HepG2 (cell line): ENCODE measurements around the gene ENDOU. TPM values are rescaled to one million over a fixed set of nuclear protein-coding genes. Genes with fewer than 3 reads are reported as not detected.

ENCODE experiments used
- ATAC-seq: fragments of 200-7000 bp; cut with Tn5 transposase; 3 replicates; pipeline ENCODE4 v1.9.1; 2020; ENCODE audit warnings: mild to moderate bottlenecking, moderate library complexity
- BruUV-seq: library from RNA; stranded (reverse); fragments of 400-500 nt; replicated peaks from 2 replicates; lab custom pipeline; 2021; lab: Mats Ljungman, UMichigan
- CTCF ChIA-PET: fragments of 300-600 bp; formaldehyde crosslinking; extraction: SDS; loops from one replicate; lab custom pipeline; 2021; ENCODE audit warnings: low total read pairs, inconsistent platforms, low intra/inter-chr PET ratio; lab: Yijun Ruan, JAX
- POLR2A ChIA-PET: fragments of 350-600 bp; sonication (Branson Sonifier 250); formaldehyde crosslinking; loops from one replicate; lab custom pipeline; 2020; ENCODE audit warnings: antibody characterized with exemption, inconsistent platforms; lab: Yijun Ruan, JAX
- DNase-seq: peaks from one replicate; pipeline ENCODE4 v3.0.0-alpha.2; 2015; ENCODE audit warnings: low spot score
- FAIRE-seq: peaks from 3 replicates; lab custom pipeline; 2011; peaks lifted over from hg19 to GRCh38; lab: Jason Lieb, UNC
- H2AFZ ChIP-seq: one replicate; pipeline ENCODE4 v1.6.1; 2011; ENCODE audit warnings: low read length, inconsistent platforms
- H3K27ac ChIP-seq: fragments of 300-600 bp; 3 replicates; pipeline ENCODE4 v1.8.0; 2011; ENCODE audit warnings: mixed run types, mild to moderate bottlenecking, mixed read lengths, low read length, inconsistent platforms; ENCODE audit not compliant: insufficient read depth; ENCODE audit errors: extremely low read length
- H3K27me3 ChIP-seq, 2 experiments: fragments of 200-600 bp in 1 of 2; 2 replicates in 1 of 2; 3 replicates in 1 of 2; pipeline versions ENCODE4 v1.6.0 to v1.8.0; 2011; ENCODE audit warnings: low read length in 2 of 2, mild to moderate bottlenecking in 2 of 2, moderate library complexity in 2 of 2, inconsistent platforms in 1 of 2; ENCODE audit not compliant: insufficient read depth in 2 of 2, control insufficient read depth in 1 of 2
- H3K36me3 ChIP-seq, 2 experiments: fragments of 200-600 bp in 1 of 2; replicated peaks in 1 of 2; 2 replicates in 1 of 2; 3 replicates in 1 of 2; pipeline versions ENCODE4 v1.5.1 to v1.8.0; 2011; ENCODE audit warnings: low read length in 2 of 2, inconsistent platforms in 1 of 2; ENCODE audit not compliant: insufficient read depth in 2 of 2, control insufficient read depth in 1 of 2
- H3K4me1 ChIP-seq: 2 replicates; pipeline ENCODE4 v1.5.1; 2012; ENCODE audit warnings: low read length, inconsistent platforms; ENCODE audit not compliant: insufficient read depth
- H3K4me2 ChIP-seq: 2 replicates; pipeline ENCODE4 v1.6.0; 2011; ENCODE audit warnings: low read depth, low read length, inconsistent platforms
- H3K4me3 ChIP-seq, 3 experiments: fragments of 200-600 bp in 1 of 3; sonication (generic), shearing (Covaris generic) in 1 of 3; replicated peaks in 1 of 3; 2 replicates each; pipeline ENCODE4 v1.5.1; 2011 to 2016; ENCODE audit warnings: low read length in 3 of 3, inconsistent platforms in 2 of 3, low read depth in 2 of 3, mild to moderate bottlenecking in 2 of 3, control low read depth in 1 of 3, mixed read lengths in 1 of 3; ENCODE audit not compliant: insufficient read depth in 1 of 3
- H3K79me2 ChIP-seq: one replicate; pipeline ENCODE4 v1.6.1; 2011; ENCODE audit warnings: low read length, inconsistent platforms; ENCODE audit not compliant: insufficient read depth
- H3K9ac ChIP-seq: 2 replicates; pipeline ENCODE4 v1.6.0; 2011; ENCODE audit warnings: mild to moderate bottlenecking, low read depth, low read length, inconsistent platforms; ENCODE audit not compliant: insufficient read depth
- H3K9me3 ChIP-seq: 2 replicates; pipeline ENCODE4 v1.5.1; 2012; ENCODE audit warnings: mild to moderate bottlenecking, low read length
- H4K20me1 ChIP-seq: 2 replicates; pipeline ENCODE4 v1.6.0; 2011; ENCODE audit warnings: inconsistent platforms, mild to moderate bottlenecking, low read length, moderate library complexity; ENCODE audit not compliant: insufficient read depth
- LCORL ChIP-seq, 2 experiments: fragments of 450-650 bp in 1 of 2; sonication (generic) in 1 of 2; formaldehyde crosslinking in 1 of 2; IDR thresholded peaks; 2 replicates each; pipeline versions ENCODE4 v1.5.0 to v1.6.1; 2017 to 2020; ENCODE audit warnings: antibody characterized with exemption in 1 of 2, missing genetic modification reagents in 1 of 2
- ZNF629 ChIP-seq: sonication (generic); formaldehyde crosslinking; conservative IDR thresholded peaks from 2 replicates; pipeline ENCODE4 v1.5.0; 2020; ENCODE audit warnings: missing genetic modification reagents
- WGBS: methylation state at CpG from one replicate; pipeline ENCODE4 v1.1.6; 2017; ENCODE audit warnings: low lambda C conversion rate; 5-methylcytosine and 5-hydroxymethylcytosine counted together
- in situ Hi-C: cut with HindIII; loops from 2 replicates; pipeline ENCODE4 v1.10.0; 2017; ENCODE audit warnings: low pct_unique_long_range_greater_than_20kb; ENCODE audit not compliant: extremely low pct_ligation_motif_present
- intact Hi-C: fragments of 100-400 bp; cut with micrococcal nuclease; formaldehyde crosslinking; loops from one replicate; pipeline ENCODE4 v1.10.0; 2022; ENCODE audit not compliant: unreplicated experiment
- polyA plus RNA-seq, 8 experiments: library from polyadenylated mRNA; depleted of rRNA in 3 of 8; stranded (reverse) in 7 of 8; unstranded in 1 of 8; fragments of >200 nt; fragmentation: Illumina TruSeq in 4 of 8; extraction: Trizol in 4 of 8; gene quantifications; 2 replicates each; pipeline versions ENCODE4 v1.2.1 to v1.2.3, GENCODE V29; 2011 to 2016; ENCODE audit warnings: low read depth in 4 of 8, missing spikeins in 1 of 8, mixed read lengths in 1 of 8; ENCODE audit not compliant: insufficient read depth in 1 of 8
- total RNA-seq, 5 experiments: library from RNA; depleted of rRNA; stranded (reverse); fragments of >200 nt; fragmentation: Illumina TruSeq; extraction: Trizol; gene quantifications; 2 replicates each; pipeline ENCODE4 v1.2.3, GENCODE V29; 2016; ENCODE audit warnings: low read depth in 1 of 5
- TF ChIP-seq, protein P1 (sequence below): sonication (generic); formaldehyde crosslinking; IDR thresholded peaks from 2 replicates; pipeline ENCODE4 v1.8.1; 2023; ENCODE audit warnings: mild to moderate bottlenecking, missing genetic modification reagents
- TF ChIP-seq, protein P2 (sequence below): sonication (generic); formaldehyde crosslinking; IDR thresholded peaks from 2 replicates; pipeline ENCODE4 v1.5.0; 2020; ENCODE audit warnings: mild to moderate bottlenecking, missing genetic modification reagents
- TF ChIP-seq, protein P3 (sequence below): sonication (generic); formaldehyde crosslinking; IDR thresholded peaks from 2 replicates; pipeline ENCODE4 v1.5.0; 2020; ENCODE audit warnings: mild to moderate bottlenecking, missing genetic modification reagents, moderate library complexity

ENDOU gene
- total and polyA plus RNA-seq, 2 of the 13 experiments (the other 11 are each of a cell fraction or from before 2014, with no cell fraction given): not detected

DNA sequence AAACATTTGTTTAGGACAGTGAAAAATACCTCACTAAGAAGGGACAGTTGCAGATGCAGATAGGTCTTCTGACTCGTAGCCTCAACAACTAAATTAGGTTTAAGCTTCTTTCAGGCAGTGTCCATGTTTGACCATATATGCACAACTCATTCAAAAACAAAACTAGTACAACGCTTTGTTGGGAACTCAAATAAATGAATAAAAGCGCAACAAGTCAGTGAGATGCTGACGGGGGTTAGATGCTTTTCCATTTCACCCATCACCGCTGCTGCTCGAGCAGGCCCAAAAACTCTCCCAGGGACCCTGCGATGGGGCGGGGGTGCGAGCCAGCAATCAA is 20.1 kb downstream of the ENDOU start:
- H2AFZ ChIP-seq: no peak overlapping the region
- H3K4me2 ChIP-seq: peak overlapping the region; percentile 86
- no peaks in the 10 kb centered on the region for H3K9me3 ChIP-seq
- 3% methylated on average over 8 of the region's 9 CpGs for WGBS
- H3K4me1 ChIP-seq: peaks cover 39% of the 10 kb centered on the region
- POLR2A ChIA-PET: no interaction called here
- BruUV-seq: no TSS peak
- ATAC-seq: peak; percentile 8
- DNase-seq: no peak
- intact Hi-C loops: no loop called here
- in situ Hi-C loops: no loop called here
- H4K20me1 ChIP-seq: no peaks in the 10 kb centered on the region
- peak overlapping the region; percentile 86 for H3K9ac ChIP-seq
- H3K79me2 ChIP-seq: peaks cover 26% of the 10 kb centered on the region
- H3K27ac ChIP-seq: peak overlapping the region; percentile 80
- no peak for FAIRE-seq
- H3K27me3 ChIP-seq: no peaks in the 10 kb centered on the region; a peak in 1 of 5 replicates
- H3K36me3 ChIP-seq: peaks cover under 1 to 3% of the 10 kb centered on the region in 2 experiments; a peak in 2 of 5 replicates
- CTCF ChIA-PET: no interaction called here
- TF ChIP-seq ZNF629 (CRISPR knock-in tag) (no peak), LCORL (IDR thresholded peaks at IDR 0.05) (no peak), LCORL (CRISPR knock-in tag; IDR thresholded peaks at IDR 0.05) (0 out of 2 replicates have a peak, but pooled peaks have one; percentile 28)
- TF ChIP-seq, protein P1, sequence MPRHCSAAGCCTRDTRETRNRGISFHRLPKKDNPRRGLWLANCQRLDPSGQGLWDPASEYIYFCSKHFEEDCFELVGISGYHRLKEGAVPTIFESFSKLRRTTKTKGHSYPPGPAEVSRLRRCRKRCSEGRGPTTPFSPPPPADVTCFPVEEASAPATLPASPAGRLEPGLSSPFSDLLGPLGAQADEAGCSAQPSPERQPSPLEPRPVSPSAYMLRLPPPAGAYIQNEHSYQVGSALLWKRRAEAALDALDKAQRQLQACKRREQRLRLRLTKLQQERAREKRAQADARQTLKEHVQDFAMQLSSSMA (CRISPR knock-in tag): 0 out of 2 replicates have a peak, but pooled peaks have one; percentile 55
- peak overlapping the region; percentile 83 to 93 (median 91) for H3K4me3 ChIP-seq

DNA sequence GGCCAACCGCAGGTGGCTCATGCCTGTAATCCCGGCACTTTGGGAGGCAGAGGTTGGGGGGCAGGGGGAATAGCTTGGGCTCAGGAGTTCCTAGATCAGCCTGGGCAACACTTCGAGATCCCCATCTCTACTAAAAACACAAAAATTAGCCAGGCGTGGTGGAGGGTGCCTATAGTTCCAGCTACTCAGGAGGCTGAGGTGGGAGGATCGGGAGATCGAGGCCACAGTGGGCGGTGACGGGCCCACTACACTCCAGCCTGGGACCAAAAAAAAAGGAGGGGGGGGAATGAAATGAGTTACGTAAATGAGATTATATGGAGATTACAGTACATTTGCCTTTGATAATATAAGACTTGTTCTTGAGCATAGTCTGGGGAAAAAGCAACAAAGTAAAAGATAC is 20.6 kb downstream of the ENDOU start:
- CTCF ChIA-PET: no interaction called here
- Histone ChIP-seq H2AFZ (no peak overlapping the region), H3K27ac (no peak overlapping the region), H3K4me1 (peaks cover 39% of the 10 kb centered on the region), H4K20me1 (no peaks in the 10 kb centered on the region)
- intact Hi-C loops: no loop called here
- DNase-seq: no peak
- TF ChIP-seq, protein P2, sequence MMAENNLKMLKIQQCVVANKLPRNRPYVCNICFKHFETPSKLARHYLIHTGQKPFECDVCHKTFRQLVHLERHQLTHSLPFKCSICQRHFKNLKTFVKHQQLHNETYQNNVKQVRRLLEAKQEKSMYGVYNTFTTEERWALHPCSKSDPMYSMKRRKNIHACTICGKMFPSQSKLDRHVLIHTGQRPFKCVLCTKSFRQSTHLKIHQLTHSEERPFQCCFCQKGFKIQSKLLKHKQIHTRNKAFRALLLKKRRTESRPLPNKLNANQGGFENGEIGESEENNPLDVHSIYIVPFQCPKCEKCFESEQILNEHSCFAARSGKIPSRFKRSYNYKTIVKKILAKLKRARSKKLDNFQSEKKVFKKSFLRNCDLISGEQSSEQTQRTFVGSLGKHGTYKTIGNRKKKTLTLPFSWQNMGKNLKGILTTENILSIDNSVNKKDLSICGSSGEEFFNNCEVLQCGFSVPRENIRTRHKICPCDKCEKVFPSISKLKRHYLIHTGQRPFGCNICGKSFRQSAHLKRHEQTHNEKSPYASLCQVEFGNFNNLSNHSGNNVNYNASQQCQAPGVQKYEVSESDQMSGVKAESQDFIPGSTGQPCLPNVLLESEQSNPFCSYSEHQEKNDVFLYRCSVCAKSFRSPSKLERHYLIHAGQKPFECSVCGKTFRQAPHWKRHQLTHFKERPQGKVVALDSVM (CRISPR knock-in tag): peak; percentile 64
- TF ChIP-seq, protein P3, sequence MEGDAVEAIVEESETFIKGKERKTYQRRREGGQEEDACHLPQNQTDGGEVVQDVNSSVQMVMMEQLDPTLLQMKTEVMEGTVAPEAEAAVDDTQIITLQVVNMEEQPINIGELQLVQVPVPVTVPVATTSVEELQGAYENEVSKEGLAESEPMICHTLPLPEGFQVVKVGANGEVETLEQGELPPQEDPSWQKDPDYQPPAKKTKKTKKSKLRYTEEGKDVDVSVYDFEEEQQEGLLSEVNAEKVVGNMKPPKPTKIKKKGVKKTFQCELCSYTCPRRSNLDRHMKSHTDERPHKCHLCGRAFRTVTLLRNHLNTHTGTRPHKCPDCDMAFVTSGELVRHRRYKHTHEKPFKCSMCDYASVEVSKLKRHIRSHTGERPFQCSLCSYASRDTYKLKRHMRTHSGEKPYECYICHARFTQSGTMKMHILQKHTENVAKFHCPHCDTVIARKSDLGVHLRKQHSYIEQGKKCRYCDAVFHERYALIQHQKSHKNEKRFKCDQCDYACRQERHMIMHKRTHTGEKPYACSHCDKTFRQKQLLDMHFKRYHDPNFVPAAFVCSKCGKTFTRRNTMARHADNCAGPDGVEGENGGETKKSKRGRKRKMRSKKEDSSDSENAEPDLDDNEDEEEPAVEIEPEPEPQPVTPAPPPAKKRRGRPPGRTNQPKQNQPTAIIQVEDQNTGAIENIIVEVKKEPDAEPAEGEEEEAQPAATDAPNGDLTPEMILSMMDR (CRISPR knock-in tag): no peak
- TF ChIP-seq, all 625 proteins: peak for 1
- Histone ChIP-seq H3K79me2 (peaks cover 26% of the 10 kb centered on the region), H3K4me3 (peak overlapping the region; percentile 83 to 93 (median 91)), H3K27me3 (no peaks in the 10 kb centered on the region; a peak in 1 of 5 replicates), H3K36me3 (peaks cover 3 to 4% of the 10 kb centered on the region in 2 experiments; a peak in 2 of 5 replicates), H3K9me3 (no peaks in the 10 kb centered on the region), H3K4me2 (peak overlapping the region; percentile 86), H3K9ac (peak overlapping the region; percentile 86)
- POLR2A ChIA-PET: no interaction called here
- WGBS: 95% methylated on average over 9 of the region's 9 CpGs
- no TSS peak for BruUV-seq
- FAIRE-seq (no peak), ATAC-seq (no peak)
- in situ Hi-C loops: no loop called here
